ENCODE results near the gene GPR61. TPM values are rescaled to one million over a fixed set of nuclear protein-coding genes. Genes with fewer than 3 reads are reported as not detected.

The GPR61 gene
- total RNA-seq, 2 experiments from 2014 or later: 0.31 TPM; not detected in 1

- no peaks in the 10 kb centered on the region for H3K4me1 Mint-ChIP-seq (ENCODE audit: low read depth)
- H3K4me3 Mint-ChIP-seq: no peak overlapping the region
- no peaks in the 10 kb centered on the region for H3K9me3 Mint-ChIP-seq
- no peaks in the 10 kb centered on the region for H3K27me3 Mint-ChIP-seq (ENCODE audit: low read depth)
- CTCF ChIA-PET: interaction anchor here (0.7 to 19.9 kb wide), 5 partner anchors 10 to 102 kb away, joined by 3 to 1207 read pairs (median 6); partner anchors contain the start of genes AMIGO1, ATXN7L2, CYB561D1 and GNAI3
- no peak overlapping the region for H3K27ac Mint-ChIP-seq
- no peaks in the 10 kb centered on the region for H3K36me3 Mint-ChIP-seq (ENCODE audit: low read depth)
- intact Hi-C loops (cut with micrococcal nuclease): no loop called here
- no peak for DNase-seq
Observed at GRCh38 chr1:109538827-109539555, 681 bp upstream of the GPR61 start.

GRCh38 chr1:109541102-109541501 is 1.4 kb downstream of the GPR61 start:
- intact Hi-C loops (cut with micrococcal nuclease): no loop called here
- H3K9me3 Mint-ChIP-seq: no peaks in the 10 kb centered on the region
- H3K36me3 Mint-ChIP-seq (ENCODE audit: low read depth): no peaks in the 10 kb centered on the region

GRCh38 chr1:109542657-109543056 is 3.0 kb downstream of the GPR61 start:
- H3K36me3 Mint-ChIP-seq (ENCODE audit: low read depth): no peaks in the 10 kb centered on the region
- H3K27ac Mint-ChIP-seq: no peak overlapping the region
- DNase-seq: no peak
- CTCF ChIA-PET: interaction anchor here (0.9 to 4.8 kb wide), 4 partner anchors 52 to 442 kb away, joined by 3 to 115 read pairs (median 13); partner anchors contain the start of gene AHCYL1
- intact Hi-C loops (cut with micrococcal nuclease): no loop called here
- no peak overlapping the region for H3K4me3 Mint-ChIP-seq
- peaks cover 8% of the 10 kb centered on the region for H3K4me1 Mint-ChIP-seq (ENCODE audit: low read depth)
- H3K27me3 Mint-ChIP-seq (ENCODE audit: low read depth): no peaks in the 10 kb centered on the region
- no peaks in the 10 kb centered on the region for H3K9me3 Mint-ChIP-seq

More at GRCh38 chr1:109541102-109541501, 1.4 kb downstream of the GPR61 start:
- H3K27ac Mint-ChIP-seq: no peak overlapping the region
- no peak for DNase-seq
- no peak overlapping the region for H3K4me3 Mint-ChIP-seq
- CTCF ChIA-PET: interaction anchor here (1.0 to 19.9 kb wide), 9 partner anchors 8 to 109 kb away, joined by 3 to 1207 read pairs (median 5); partner anchors contain the start of genes AMIGO1, ATXN7L2 and CYB561D1
- H3K27me3 Mint-ChIP-seq (ENCODE audit: low read depth): no peaks in the 10 kb centered on the region
- no peaks in the 10 kb centered on the region for H3K4me1 Mint-ChIP-seq (ENCODE audit: low read depth)

GRCh38 chr1:109543283-109543987 is 3.8 kb downstream of the GPR61 start:
- Mint-ChIP-seq H3K36me3 (ENCODE audit: low read depth) (no peaks in the 10 kb centered on the region), H3K27me3 (ENCODE audit: low read depth) (no peaks in the 10 kb centered on the region), H3K27ac (no peak overlapping the region), H3K9me3 (no peaks in the 10 kb centered on the region), H3K4me3 (no peak overlapping the region), H3K4me1 (ENCODE audit: low read depth) (peaks cover 8% of the 10 kb centered on the region)
- CTCF ChIA-PET: interaction anchor here (0.6 to 4.8 kb wide), 6 partner anchors 11 to 231 kb away, joined by 3 to 115 read pairs (median 8); no protein-coding TSS in a partner anchor
- intact Hi-C loops (cut with micrococcal nuclease): no loop called here
- DNase-seq: no peak

- no peak overlapping the region for H3K27ac Mint-ChIP-seq
- H3K36me3 Mint-ChIP-seq (ENCODE audit: low read depth): peaks cover 3% of the 10 kb centered on the region
- CTCF ChIA-PET: interaction anchor here (0.6 to 4.8 kb wide), 5 partner anchors 12 to 231 kb away, joined by 4 to 115 read pairs (median 12); no protein-coding TSS in a partner anchor
- H3K9me3 Mint-ChIP-seq: no peaks in the 10 kb centered on the region
- peaks cover 12% of the 10 kb centered on the region for H3K4me1 Mint-ChIP-seq (ENCODE audit: low read depth)
- intact Hi-C loops (cut with micrococcal nuclease): no loop called here
- H3K4me3 Mint-ChIP-seq: no peak overlapping the region
- H3K27me3 Mint-ChIP-seq (ENCODE audit: low read depth): no peaks in the 10 kb centered on the region
- DNase-seq: no peak
Observed at GRCh38 chr1:109543988-109544735, 4.5 kb downstream of the GPR61 start.

GRCh38 chr1:109546311-109547109 is 6.8 kb downstream of the GPR61 start:
- Mint-ChIP-seq H3K9me3 (no peaks in the 10 kb centered on the region), H3K4me3 (peak overlapping the region; percentile 91), H3K27ac (peak overlapping the region; percentile 88), H3K36me3 (ENCODE audit: low read depth) (peaks cover 3% of the 10 kb centered on the region), H3K27me3 (ENCODE audit: low read depth) (no peaks in the 10 kb centered on the region), H3K4me1 (ENCODE audit: low read depth) (peaks cover 32% of the 10 kb centered on the region)
- DNase-seq: peak; percentile 98
- intact Hi-C loops (cut with micrococcal nuclease): loop anchor here (1.0 to 5.0 kb wide), 6 partner anchors 84 to 456 kb away; partner anchors contain the start of gene AHCYL1
- CTCF ChIA-PET: interaction anchor here (0.5 to 4.8 kb wide), 36 partner anchors 9 to 438 kb away, joined by 3 to 115 read pairs (median 5); partner anchors contain the start of genes AHCYL1, AMPD2, CYB561D1 and GNAT2

GRCh38 chr1:109547463-109548320 is 8.0 kb downstream of the GPR61 start:
- CTCF ChIA-PET: interaction anchor here (0.5 to 4.8 kb wide), 18 partner anchors 14 to 437 kb away, joined by 3 to 115 read pairs (median 7); partner anchors contain the start of genes AHCYL1, AMPD2, CYB561D1 and GNAT2
- Mint-ChIP-seq H3K4me1 (ENCODE audit: low read depth) (peaks cover 37% of the 10 kb centered on the region), H3K27me3 (ENCODE audit: low read depth) (no peaks in the 10 kb centered on the region), H3K36me3 (ENCODE audit: low read depth) (peaks cover 5% of the 10 kb centered on the region), H3K9me3 (no peaks in the 10 kb centered on the region), H3K27ac (peak overlapping the region; percentile 88), H3K4me3 (peak overlapping the region; percentile 91)
- DNase-seq: peak; percentile 34
- intact Hi-C loops (cut with micrococcal nuclease): loop anchor here (1.0 to 5.0 kb wide), 7 partner anchors 64 to 487 kb away; partner anchors contain the start of genes AMPD2, ATXN7L2, GNAT2 and PSMA5

- intact Hi-C loops (cut with micrococcal nuclease): loop anchor here (1.0 to 5.0 kb wide), 7 partner anchors 65 to 486 kb away; partner anchors contain the start of genes AMPD2, ATXN7L2, GNAT2 and PSMA5
Observed at GRCh38 chr1:109548321-109549267, 8.9 kb downstream of the GPR61 start, which contains the start of gene GNAI3. Gene GNAI3, plus strand, starts transcription at chr1:109548615. Its CDS starts 106 bp downstream, at chr1:109548721.

GRCh38 chr1:109556563-109556962 is 16.9 kb downstream of the GPR61 start:
- peaks cover 73% of the 10 kb centered on the region for H3K4me1 Mint-ChIP-seq (ENCODE audit: low read depth)
- H3K4me3 Mint-ChIP-seq: no peak overlapping the region
- peaks cover 2% of the 10 kb centered on the region for H3K36me3 Mint-ChIP-seq (ENCODE audit: low read depth)
- no peaks in the 10 kb centered on the region for H3K9me3 Mint-ChIP-seq
- CTCF ChIA-PET: no interaction called here
- no peaks in the 10 kb centered on the region for H3K27me3 Mint-ChIP-seq (ENCODE audit: low read depth)
- no peak overlapping the region for H3K27ac Mint-ChIP-seq
- intact Hi-C loops (cut with micrococcal nuclease): no loop called here
- DNase-seq: no peak

More at GRCh38 chr1:109548321-109549267, 8.9 kb downstream of the GPR61 start, which contains the start of gene GNAI3:
- H3K27me3 Mint-ChIP-seq (ENCODE audit: low read depth): no peaks in the 10 kb centered on the region
- peak; percentile 98 for DNase-seq
- H3K4me1 Mint-ChIP-seq (ENCODE audit: low read depth): peaks cover 41% of the 10 kb centered on the region
- H3K27ac Mint-ChIP-seq: peak within 1 kb of the TSS; percentile 88
- H3K4me3 Mint-ChIP-seq: peak within 1 kb of the TSS; percentile 91
- CTCF ChIA-PET: interaction anchor here (0.6 to 3.2 kb wide), 19 partner anchors 10 to 1044 kb away, joined by 3 to 17 read pairs (median 4); partner anchors contain the start of genes AHCYL1, CYB561D1 and GSTM4
- H3K9me3 Mint-ChIP-seq: no peaks in the 10 kb centered on the region
- peaks cover 5% of the 10 kb centered on the region for H3K36me3 Mint-ChIP-seq (ENCODE audit: low read depth)
